HepG2 (cell line): ENCODE measurements around the gene RTKN2. TPM values are rescaled to one million over a fixed set of nuclear protein-coding genes. Genes with fewer than 3 reads are reported as not detected.

Experiments used
- ATAC-seq: fragments of 200-7000 bp; cut with Tn5 transposase; 3 replicates; pipeline ENCODE4 v1.9.1; 2020; ENCODE audit warnings: mild to moderate bottlenecking, moderate library complexity
- BruUV-seq: library from RNA; stranded (reverse); fragments of 400-500 nt; replicated peaks from 2 replicates; lab custom pipeline; 2021; lab: Mats Ljungman, UMichigan
- CTCF ChIA-PET: fragments of 300-600 bp; formaldehyde crosslinking; extraction: SDS; loops from one replicate; lab custom pipeline; 2021; ENCODE audit warnings: low total read pairs, inconsistent platforms, low intra/inter-chr PET ratio; lab: Yijun Ruan, JAX
- POLR2A ChIA-PET: fragments of 350-600 bp; sonication (Branson Sonifier 250); formaldehyde crosslinking; loops from one replicate; lab custom pipeline; 2020; ENCODE audit warnings: antibody characterized with exemption, inconsistent platforms; lab: Yijun Ruan, JAX
- DNase-seq: peaks from one replicate; pipeline ENCODE4 v3.0.0-alpha.2; 2015; ENCODE audit warnings: low spot score
- FAIRE-seq: peaks from 3 replicates; lab custom pipeline; 2011; peaks lifted over from hg19 to GRCh38; lab: Jason Lieb, UNC
- H2AFZ ChIP-seq: one replicate; pipeline ENCODE4 v1.6.1; 2011; ENCODE audit warnings: low read length, inconsistent platforms
- H3K27ac ChIP-seq: fragments of 300-600 bp; 3 replicates; pipeline ENCODE4 v1.8.0; 2011; ENCODE audit warnings: mixed run types, mild to moderate bottlenecking, mixed read lengths, low read length, inconsistent platforms; ENCODE audit not compliant: insufficient read depth; ENCODE audit errors: extremely low read length
- H3K27me3 ChIP-seq, 2 experiments: fragments of 200-600 bp in 1 of 2; 2 replicates in 1 of 2; 3 replicates in 1 of 2; pipeline versions ENCODE4 v1.6.0 to v1.8.0; 2011; ENCODE audit warnings: low read length in 2 of 2, mild to moderate bottlenecking in 2 of 2, moderate library complexity in 2 of 2, inconsistent platforms in 1 of 2; ENCODE audit not compliant: insufficient read depth in 2 of 2, control insufficient read depth in 1 of 2
- H3K36me3 ChIP-seq, 2 experiments: fragments of 200-600 bp in 1 of 2; replicated peaks in 1 of 2; 2 replicates in 1 of 2; 3 replicates in 1 of 2; pipeline versions ENCODE4 v1.5.1 to v1.8.0; 2011; ENCODE audit warnings: low read length in 2 of 2, inconsistent platforms in 1 of 2; ENCODE audit not compliant: insufficient read depth in 2 of 2, control insufficient read depth in 1 of 2
- H3K4me1 ChIP-seq: 2 replicates; pipeline ENCODE4 v1.5.1; 2012; ENCODE audit warnings: low read length, inconsistent platforms; ENCODE audit not compliant: insufficient read depth
- H3K4me2 ChIP-seq: 2 replicates; pipeline ENCODE4 v1.6.0; 2011; ENCODE audit warnings: low read depth, low read length, inconsistent platforms
- H3K4me3 ChIP-seq, 3 experiments: fragments of 200-600 bp in 1 of 3; sonication (generic), shearing (Covaris generic) in 1 of 3; replicated peaks in 1 of 3; 2 replicates each; pipeline ENCODE4 v1.5.1; 2011 to 2016; ENCODE audit warnings: low read length in 3 of 3, inconsistent platforms in 2 of 3, low read depth in 2 of 3, mild to moderate bottlenecking in 2 of 3, control low read depth in 1 of 3, mixed read lengths in 1 of 3; ENCODE audit not compliant: insufficient read depth in 1 of 3
- H3K79me2 ChIP-seq: one replicate; pipeline ENCODE4 v1.6.1; 2011; ENCODE audit warnings: low read length, inconsistent platforms; ENCODE audit not compliant: insufficient read depth
- H3K9ac ChIP-seq: 2 replicates; pipeline ENCODE4 v1.6.0; 2011; ENCODE audit warnings: mild to moderate bottlenecking, low read depth, low read length, inconsistent platforms; ENCODE audit not compliant: insufficient read depth
- H3K9me3 ChIP-seq: 2 replicates; pipeline ENCODE4 v1.5.1; 2012; ENCODE audit warnings: mild to moderate bottlenecking, low read length
- H4K20me1 ChIP-seq: 2 replicates; pipeline ENCODE4 v1.6.0; 2011; ENCODE audit warnings: inconsistent platforms, mild to moderate bottlenecking, low read length, moderate library complexity; ENCODE audit not compliant: insufficient read depth
- CEBPG ChIP-seq: IDR thresholded peaks from 2 replicates; pipeline ENCODE4 v1.6.1; 2016
- DNMT1 ChIP-seq: sonication (generic); formaldehyde crosslinking; IDR thresholded peaks from 2 replicates; pipeline ENCODE4 v1.5.1; 2020; ENCODE audit warnings: mild to moderate bottlenecking, missing genetic modification reagents
- GABPA ChIP-seq, 2 experiments: IDR thresholded peaks; 2 replicates each; pipeline ENCODE4 v1.6.1; 2011 to 2016; ENCODE audit warnings: low read depth in 2 of 2, low read length in 1 of 2, missing biosample characterization in 1 of 2, missing genetic modification characterization in 1 of 2
- MIXL1 ChIP-seq: IDR thresholded peaks from 2 replicates; pipeline ENCODE4 v1.6.1; 2016
- SMC3 ChIP-seq: IDR thresholded peaks from 2 replicates; pipeline ENCODE4 v1.6.1; 2011; ENCODE audit warnings: low read length, improper control_type of control experiment
- ZNF143 ChIP-seq: sonication (generic); formaldehyde crosslinking; IDR thresholded peaks from 2 replicates; pipeline ENCODE4 v1.4.0; 2020; ENCODE audit warnings: missing genetic modification reagents
- ZNF337 ChIP-seq: sonication (generic); formaldehyde crosslinking; IDR thresholded peaks from 2 replicates; pipeline ENCODE4 v1.5.1; 2020; ENCODE audit warnings: missing genetic modification reagents, low read depth, mild to moderate bottlenecking, borderline replicate concordance
- ZNF382 ChIP-seq: sonication (generic); formaldehyde crosslinking; IDR thresholded peaks from 2 replicates; pipeline ENCODE4 v1.5.0; 2020; ENCODE audit warnings: missing genetic modification reagents, mild to moderate bottlenecking, borderline replicate concordance
- ZSCAN29 ChIP-seq: sonication (generic); formaldehyde crosslinking; conservative IDR thresholded peaks from 2 replicates; pipeline ENCODE4 v1.4.0; 2020; ENCODE audit warnings: mild to moderate bottlenecking, missing genetic modification reagents
- in situ Hi-C: cut with HindIII; loops from 2 replicates; pipeline ENCODE4 v1.10.0; 2017; ENCODE audit warnings: low pct_unique_long_range_greater_than_20kb; ENCODE audit not compliant: extremely low pct_ligation_motif_present
- intact Hi-C: fragments of 100-400 bp; cut with micrococcal nuclease; formaldehyde crosslinking; loops from one replicate; pipeline ENCODE4 v1.10.0; 2022; ENCODE audit not compliant: unreplicated experiment
- polyA plus RNA-seq, 8 experiments: library from polyadenylated mRNA; depleted of rRNA in 3 of 8; stranded (reverse) in 7 of 8; unstranded in 1 of 8; fragments of >200 nt; fragmentation: Illumina TruSeq in 4 of 8; extraction: Trizol in 4 of 8; gene quantifications; 2 replicates each; pipeline versions ENCODE4 v1.2.1 to v1.2.3, GENCODE V29; 2011 to 2016; ENCODE audit warnings: low read depth in 4 of 8, missing spikeins in 1 of 8, mixed read lengths in 1 of 8; ENCODE audit not compliant: insufficient read depth in 1 of 8
- total RNA-seq, 5 experiments: library from RNA; depleted of rRNA; stranded (reverse); fragments of >200 nt; fragmentation: Illumina TruSeq; extraction: Trizol; gene quantifications; 2 replicates each; pipeline ENCODE4 v1.2.3, GENCODE V29; 2016; ENCODE audit warnings: low read depth in 1 of 5
- TF ChIP-seq, protein P1 (sequence below): sonication (generic); formaldehyde crosslinking; IDR thresholded peaks from 2 replicates; pipeline ENCODE4 v1.8.1; 2023; ENCODE audit warnings: mild to moderate bottlenecking, inconsistent platforms, moderate library complexity, missing genetic modification reagents, borderline replicate concordance
- TF ChIP-seq, protein P2 (sequence below): sonication (generic); formaldehyde crosslinking; IDR thresholded peaks from 2 replicates; pipeline ENCODE4 v1.5.1; 2020; ENCODE audit warnings: missing genetic modification reagents, mild to moderate bottlenecking, borderline replicate concordance
- TF ChIP-seq, protein P3 (sequence below): sonication (generic); formaldehyde crosslinking; IDR thresholded peaks from 2 replicates; pipeline ENCODE4 v1.5.1; 2020; ENCODE audit warnings: mild to moderate bottlenecking, moderate library complexity, missing genetic modification reagents
- TF ChIP-seq, protein P4 (sequence below): IDR thresholded peaks from 2 replicates; pipeline ENCODE4 v1.6.1; 2016; ENCODE audit warnings: missing compliant biosample characterization, missing genetic modification reagents, borderline replicate concordance
- TF ChIP-seq, protein P5 (sequence below): sonication (generic); formaldehyde crosslinking; IDR thresholded peaks from 2 replicates; pipeline ENCODE4 v1.5.0; 2020; ENCODE audit warnings: missing genetic modification reagents

Gene RTKN2
- total and polyA plus RNA-seq, 2 of the 13 experiments (the other 11 are each of a cell fraction or from before 2014, with no cell fraction given): 2.2 to 7.0 TPM

DNA sequence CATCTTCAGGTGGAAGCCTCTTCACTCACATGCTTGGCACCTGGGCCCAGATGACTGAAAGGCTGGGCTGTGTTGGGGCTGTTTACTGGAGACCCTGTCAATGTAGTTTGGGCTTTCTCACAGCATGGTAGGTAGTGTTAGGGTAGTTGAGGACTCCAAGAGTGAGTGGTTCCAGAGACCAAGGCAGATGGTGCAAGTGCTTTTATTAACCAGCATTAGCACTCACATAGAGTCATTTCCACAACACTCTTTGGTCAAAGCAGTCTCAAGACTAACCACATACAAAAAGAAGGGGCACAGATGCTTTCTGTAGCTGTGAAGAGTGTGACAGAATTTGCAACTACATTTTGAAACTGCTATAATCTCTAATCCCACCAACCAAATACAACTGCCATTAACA, 135.0 kb downstream of the RTKN2 start:
- in situ Hi-C loops (no loop called here), intact Hi-C loops (no loop called here)
- Histone ChIP-seq H3K9ac (no peak overlapping the region), H2AFZ (no peak overlapping the region), H3K4me3 (no peak overlapping the region), H3K4me1 (no peaks in the 10 kb centered on the region), H3K27ac (no peak overlapping the region), H3K36me3 (no peaks in the 10 kb centered on the region), H4K20me1 (no peaks in the 10 kb centered on the region), H3K9me3 (no peaks in the 10 kb centered on the region; the same call in 1 of the 2 replicates), H3K79me2 (no peaks in the 10 kb centered on the region), H3K27me3 (no peaks in the 10 kb centered on the region), H3K4me2 (no peak overlapping the region)
- no peak for FAIRE-seq
- DNase-seq: no peak
- ChIA-PET CTCF (no interaction called here), POLR2A (no interaction called here)
- no TSS peak for BruUV-seq
- ATAC-seq: no peak
- no peak for TF ChIP-seq ZNF337
- TF ChIP-seq, protein P1, sequence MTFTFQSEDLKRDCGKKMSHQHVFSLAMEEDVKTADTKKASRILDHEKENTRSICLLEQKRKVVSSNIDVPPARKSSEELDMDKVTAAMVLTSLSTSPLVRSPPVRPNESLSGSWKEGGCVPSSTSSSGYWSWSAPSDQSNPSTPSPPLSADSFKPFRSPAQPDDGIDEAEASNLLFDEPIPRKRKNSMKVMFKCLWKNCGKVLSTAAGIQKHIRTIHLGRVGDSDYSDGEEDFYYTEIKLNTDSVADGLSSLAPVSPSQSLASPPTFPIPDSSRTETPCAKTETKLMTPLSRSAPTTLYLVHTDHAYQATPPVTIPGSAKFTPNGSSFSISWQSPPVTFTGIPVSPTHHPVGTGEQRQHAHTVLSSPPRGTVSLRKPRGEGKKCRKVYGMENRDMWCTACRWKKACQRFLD (CRISPR knock-in tag): no peak
- TF ChIP-seq DNMT1: no peak
- no peak for TF ChIP-seq ZSCAN29 (CRISPR knock-in tag)
- no peak for TF ChIP-seq SMC3
- TF ChIP-seq, protein P2, sequence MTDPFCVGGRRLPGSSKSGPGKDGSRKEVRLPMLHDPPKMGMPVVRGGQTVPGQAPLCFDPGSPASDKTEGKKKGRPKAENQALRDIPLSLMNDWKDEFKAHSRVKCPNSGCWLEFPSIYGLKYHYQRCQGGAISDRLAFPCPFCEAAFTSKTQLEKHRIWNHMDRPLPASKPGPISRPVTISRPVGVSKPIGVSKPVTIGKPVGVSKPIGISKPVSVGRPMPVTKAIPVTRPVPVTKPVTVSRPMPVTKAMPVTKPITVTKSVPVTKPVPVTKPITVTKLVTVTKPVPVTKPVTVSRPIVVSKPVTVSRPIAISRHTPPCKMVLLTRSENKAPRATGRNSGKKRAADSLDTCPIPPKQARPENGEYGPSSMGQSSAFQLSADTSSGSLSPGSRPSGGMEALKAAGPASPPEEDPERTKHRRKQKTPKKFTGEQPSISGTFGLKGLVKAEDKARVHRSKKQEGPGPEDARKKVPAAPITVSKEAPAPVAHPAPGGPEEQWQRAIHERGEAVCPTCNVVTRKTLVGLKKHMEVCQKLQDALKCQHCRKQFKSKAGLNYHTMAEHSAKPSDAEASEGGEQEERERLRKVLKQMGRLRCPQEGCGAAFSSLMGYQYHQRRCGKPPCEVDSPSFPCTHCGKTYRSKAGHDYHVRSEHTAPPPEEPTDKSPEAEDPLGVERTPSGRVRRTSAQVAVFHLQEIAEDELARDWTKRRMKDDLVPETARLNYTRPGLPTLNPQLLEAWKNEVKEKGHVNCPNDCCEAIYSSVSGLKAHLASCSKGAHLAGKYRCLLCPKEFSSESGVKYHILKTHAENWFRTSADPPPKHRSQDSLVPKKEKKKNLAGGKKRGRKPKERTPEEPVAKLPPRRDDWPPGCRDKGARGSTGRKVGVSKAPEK (CRISPR knock-in tag): no peak
- no peak for TF ChIP-seq MIXL1 (CRISPR knock-in tag)
- TF ChIP-seq, protein P3, sequence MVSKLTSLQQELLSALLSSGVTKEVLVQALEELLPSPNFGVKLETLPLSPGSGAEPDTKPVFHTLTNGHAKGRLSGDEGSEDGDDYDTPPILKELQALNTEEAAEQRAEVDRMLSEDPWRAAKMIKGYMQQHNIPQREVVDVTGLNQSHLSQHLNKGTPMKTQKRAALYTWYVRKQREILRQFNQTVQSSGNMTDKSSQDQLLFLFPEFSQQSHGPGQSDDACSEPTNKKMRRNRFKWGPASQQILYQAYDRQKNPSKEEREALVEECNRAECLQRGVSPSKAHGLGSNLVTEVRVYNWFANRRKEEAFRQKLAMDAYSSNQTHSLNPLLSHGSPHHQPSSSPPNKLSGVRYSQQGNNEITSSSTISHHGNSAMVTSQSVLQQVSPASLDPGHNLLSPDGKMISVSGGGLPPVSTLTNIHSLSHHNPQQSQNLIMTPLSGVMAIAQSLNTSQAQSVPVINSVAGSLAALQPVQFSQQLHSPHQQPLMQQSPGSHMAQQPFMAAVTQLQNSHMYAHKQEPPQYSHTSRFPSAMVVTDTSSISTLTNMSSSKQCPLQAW (CRISPR knock-in tag): no peak
- TF ChIP-seq ZNF382 (CRISPR knock-in tag): no peak
- TF ChIP-seq, protein P4, sequence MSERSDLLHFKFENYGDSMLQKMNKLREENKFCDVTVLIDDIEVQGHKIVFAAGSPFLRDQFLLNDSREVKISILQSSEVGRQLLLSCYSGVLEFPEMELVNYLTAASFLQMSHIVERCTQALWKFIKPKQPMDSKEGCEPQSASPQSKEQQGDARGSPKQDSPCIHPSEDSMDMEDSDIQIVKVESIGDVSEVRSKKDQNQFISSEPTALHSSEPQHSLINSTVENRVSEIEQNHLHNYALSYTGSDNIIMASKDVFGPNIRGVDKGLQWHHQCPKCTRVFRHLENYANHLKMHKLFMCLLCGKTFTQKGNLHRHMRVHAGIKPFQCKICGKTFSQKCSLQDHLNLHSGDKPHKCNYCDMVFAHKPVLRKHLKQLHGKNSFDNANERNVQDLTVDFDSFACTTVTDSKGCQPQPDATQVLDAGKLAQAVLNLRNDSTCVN (CRISPR knock-in tag): no peak
- TF ChIP-seq ZNF143 (CRISPR knock-in tag): no peak
- TF ChIP-seq, protein P5, sequence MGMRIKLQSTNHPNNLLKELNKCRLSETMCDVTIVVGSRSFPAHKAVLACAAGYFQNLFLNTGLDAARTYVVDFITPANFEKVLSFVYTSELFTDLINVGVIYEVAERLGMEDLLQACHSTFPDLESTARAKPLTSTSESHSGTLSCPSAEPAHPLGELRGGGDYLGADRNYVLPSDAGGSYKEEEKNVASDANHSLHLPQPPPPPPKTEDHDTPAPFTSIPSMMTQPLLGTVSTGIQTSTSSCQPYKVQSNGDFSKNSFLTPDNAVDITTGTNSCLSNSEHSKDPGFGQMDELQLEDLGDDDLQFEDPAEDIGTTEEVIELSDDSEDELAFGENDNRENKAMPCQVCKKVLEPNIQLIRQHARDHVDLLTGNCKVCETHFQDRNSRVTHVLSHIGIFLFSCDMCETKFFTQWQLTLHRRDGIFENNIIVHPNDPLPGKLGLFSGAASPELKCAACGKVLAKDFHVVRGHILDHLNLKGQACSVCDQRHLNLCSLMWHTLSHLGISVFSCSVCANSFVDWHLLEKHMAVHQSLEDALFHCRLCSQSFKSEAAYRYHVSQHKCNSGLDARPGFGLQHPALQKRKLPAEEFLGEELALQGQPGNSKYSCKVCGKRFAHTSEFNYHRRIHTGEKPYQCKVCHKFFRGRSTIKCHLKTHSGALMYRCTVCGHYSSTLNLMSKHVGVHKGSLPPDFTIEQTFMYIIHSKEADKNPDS (CRISPR knock-in tag): no peak
- no peak for TF ChIP-seq GABPA (IDR thresholded peaks at IDR 0.05; ENCODE audit: low read depth, low read length)
- no peak for TF ChIP-seq GABPA (CRISPR knock-in tag; IDR thresholded peaks at IDR 0.05; ENCODE audit: low read depth)
- TF ChIP-seq CEBPG (CRISPR knock-in tag): no peak
